Activated CD4-positive, alpha-beta T cell treated with anti-CD3 and anti-CD28 coated beads for 48 hours (primary cell): Measurements from ENCODE around the gene KRTAP5-5.
A peak's percentile ranks its signal among the peaks of the same experiment; 100 is the strongest.
"Not testable (repeated sequence)": the region's sequence is repeated elsewhere in the genome, so short reads cannot be mapped to it uniquely, and the experiment has no call there.

Source experiments
- DNase-seq: peaks from one replicate; pipeline ENCODE4 v3.0.0-alpha.2; 2020

KRTAP5-5 gene

GRCh38 chr11:1643146-1643690, 13.6 kb downstream of the KRTAP5-5 start:
- no peak for DNase-seq

GRCh38 chr11:1644601-1645356, 15.2 kb downstream of the KRTAP5-5 start:
- DNase-seq: no peak

GRCh38 chr11:1645357-1645821, 15.8 kb downstream of the KRTAP5-5 start:
- DNase-seq: no peak

DNA sequence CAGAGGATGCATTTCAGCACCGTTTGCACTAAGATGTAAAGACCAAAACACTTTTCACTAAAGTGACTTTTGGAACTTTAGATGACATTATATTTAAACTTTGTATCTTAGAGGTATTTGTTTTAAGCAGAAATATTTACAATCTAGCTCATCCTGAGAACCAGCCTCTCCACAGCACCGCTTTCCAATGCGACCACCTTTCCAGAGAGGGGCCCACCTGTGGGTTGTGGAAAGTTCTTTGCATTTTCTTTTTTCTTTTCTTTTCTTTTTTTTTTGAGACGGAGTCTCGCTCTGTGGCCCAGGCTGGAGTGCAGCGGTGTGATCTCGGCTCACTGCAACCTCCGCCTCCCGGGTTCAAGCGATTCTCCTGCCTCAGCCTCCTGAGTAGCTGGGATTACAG, 17.0 kb downstream of the KRTAP5-5 start:
- DNase-seq: not testable (repeated sequence)

GRCh38 chr11:1647901-1648652, 18.5 kb downstream of the KRTAP5-5 start:
- DNase-seq: no peak

- no peak for DNase-seq
These were observed 19.3 kb downstream of the KRTAP5-5 start for GRCh38 chr11:1648653-1649420.

- DNase-seq: no peak
These were observed 20.7 kb downstream of the KRTAP5-5 start for GRCh38 chr11:1650034-1650917.

- DNase-seq: no peak
These were observed 21.3 kb downstream of the KRTAP5-5 start for GRCh38 chr11:1650918-1651262.

DNA sequence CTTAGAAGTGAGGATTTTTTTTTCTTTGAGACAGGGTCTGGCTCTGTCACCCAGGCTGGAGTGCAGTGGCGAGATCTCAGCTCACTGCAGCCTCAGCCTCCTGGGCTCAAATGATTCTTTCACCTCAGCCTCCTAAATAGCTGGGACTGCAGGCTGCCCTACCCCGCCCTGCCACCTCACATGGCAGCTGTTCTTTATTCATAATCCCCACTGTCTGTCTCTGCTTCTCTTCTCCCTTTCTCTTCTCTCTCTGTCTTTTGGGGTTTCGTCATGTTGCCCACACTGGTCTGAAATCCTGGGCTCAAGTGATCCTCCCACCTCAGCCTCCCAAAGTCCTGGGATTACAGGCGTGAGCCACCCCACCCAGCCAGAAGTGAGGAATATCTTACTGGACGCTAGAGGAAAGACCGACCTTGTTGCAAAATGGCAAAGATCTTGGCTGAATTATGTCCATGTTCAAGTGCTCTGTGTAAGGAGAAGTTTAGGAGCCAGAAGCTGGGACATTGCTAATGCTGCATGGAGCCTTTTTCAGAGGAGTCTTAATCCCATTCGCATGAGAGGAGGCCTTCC, 21.9 kb downstream of the KRTAP5-5 start:
- no peak for DNase-seq

GRCh38 chr11:1652026-1652425, 22.5 kb downstream of the KRTAP5-5 start:
- DNase-seq: no peak

DNA sequence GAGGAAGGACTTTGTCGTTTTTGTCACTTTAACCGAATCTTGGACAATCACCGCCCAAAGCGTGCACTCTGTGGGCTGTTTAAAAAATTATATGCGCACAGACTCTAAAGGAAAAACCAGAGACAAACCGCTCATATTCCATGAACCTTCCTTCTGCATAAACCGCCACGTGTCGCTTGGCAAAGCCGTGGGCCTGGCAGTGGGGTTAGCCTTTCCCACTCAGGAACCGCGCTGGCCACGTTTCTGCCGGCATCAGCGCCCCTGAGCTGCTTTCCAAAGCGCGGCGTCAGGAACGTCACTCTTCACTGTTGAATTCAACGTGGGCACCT, 22.8 kb downstream of the KRTAP5-5 start:
- no peak for DNase-seq

- peak; percentile 83 for DNase-seq
These were observed 23.4 kb downstream of the KRTAP5-5 start for GRCh38 chr11:1652771-1653540.

DNA sequence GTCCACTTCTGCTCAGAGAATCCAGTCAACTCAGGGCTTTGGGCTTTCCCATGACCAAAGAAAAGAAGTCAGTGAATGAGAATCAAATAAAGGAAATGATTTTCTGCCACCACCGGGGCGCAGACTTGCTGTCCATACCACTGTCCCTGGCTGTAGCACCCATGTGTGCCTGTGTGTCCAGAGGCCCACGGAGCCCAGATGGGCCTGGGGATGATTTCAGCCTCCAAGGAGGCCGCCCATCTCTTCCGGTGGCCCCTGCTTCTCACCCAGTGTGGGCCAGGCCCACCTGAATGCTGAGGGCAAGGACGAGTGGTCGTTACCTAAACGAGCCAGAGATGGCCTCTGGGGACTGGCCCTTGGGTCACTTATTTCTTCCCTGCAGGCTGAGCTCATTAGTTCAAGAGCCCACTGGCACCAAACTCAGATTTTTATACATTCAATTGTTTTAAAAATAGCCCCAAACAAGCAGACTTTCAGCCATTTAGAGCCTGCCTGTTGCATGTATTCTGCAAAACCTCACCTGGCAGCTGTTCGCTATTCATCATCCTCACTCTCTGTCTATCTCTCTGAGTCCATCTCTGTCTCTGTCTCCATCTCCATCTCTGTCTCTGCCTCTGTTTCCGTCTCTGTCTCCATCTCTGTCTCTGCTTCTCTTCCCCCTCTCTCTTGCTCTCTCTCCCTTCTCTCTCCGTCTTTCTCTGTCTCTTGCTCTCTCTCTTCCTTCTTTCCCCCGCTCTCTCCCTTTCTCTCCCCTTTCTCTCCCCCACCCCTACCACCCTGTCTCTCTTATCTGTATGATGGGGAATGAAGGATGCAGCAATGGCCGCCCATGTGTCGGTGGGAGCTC, 24.2 kb downstream of the KRTAP5-5 start:
- no peak for DNase-seq

GRCh38 chr11:1654388-1655167, 25.0 kb downstream of the KRTAP5-5 start:
- DNase-seq: no peak

DNA sequence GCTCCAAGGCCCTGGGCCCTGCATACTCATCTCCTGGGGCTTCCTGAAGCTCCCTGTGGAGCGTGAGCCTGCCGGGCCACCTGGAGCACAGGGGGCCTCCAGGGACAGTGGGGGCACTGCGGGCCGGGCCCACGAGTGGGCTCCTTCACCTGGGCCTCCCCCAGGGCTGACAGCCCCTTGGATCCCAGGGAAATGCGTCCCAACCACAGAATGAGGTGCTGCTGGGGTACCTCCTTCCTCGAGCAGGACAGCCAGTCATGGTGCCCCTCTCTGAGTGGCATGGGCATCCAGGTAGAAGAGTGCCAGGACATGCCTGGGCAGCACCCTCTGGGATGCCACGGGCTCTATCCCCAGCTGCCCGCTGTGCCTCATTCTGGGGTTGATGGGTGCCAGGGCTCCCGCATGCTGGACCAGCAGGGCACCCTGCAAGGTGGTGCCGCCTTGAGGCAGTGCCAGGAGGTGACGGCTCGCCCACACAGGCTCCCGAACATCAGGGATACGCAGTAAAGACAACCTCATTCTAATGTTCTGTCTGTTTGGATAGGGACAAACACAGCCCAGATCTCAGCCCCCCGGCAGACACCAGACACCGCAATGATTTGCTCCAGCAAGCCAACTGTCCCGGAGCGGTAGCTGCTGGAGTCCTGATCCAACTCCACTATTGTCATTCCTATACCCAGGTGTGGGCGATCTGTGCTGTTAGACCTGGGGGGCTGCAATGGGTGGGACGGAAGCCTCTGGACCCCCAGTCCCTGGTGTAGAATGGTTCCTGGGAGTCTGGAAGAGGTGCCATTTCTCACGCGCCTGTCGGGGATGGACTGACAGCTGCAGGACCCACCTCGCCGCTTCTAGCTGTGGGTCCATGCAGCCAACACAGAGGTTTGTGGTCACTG, 25.8 kb downstream of the KRTAP5-5 start:
- no peak for DNase-seq

- DNase-seq: no peak
These were observed 26.5 kb downstream of the KRTAP5-5 start for GRCh38 chr11:1656061-1656441.

DNA sequence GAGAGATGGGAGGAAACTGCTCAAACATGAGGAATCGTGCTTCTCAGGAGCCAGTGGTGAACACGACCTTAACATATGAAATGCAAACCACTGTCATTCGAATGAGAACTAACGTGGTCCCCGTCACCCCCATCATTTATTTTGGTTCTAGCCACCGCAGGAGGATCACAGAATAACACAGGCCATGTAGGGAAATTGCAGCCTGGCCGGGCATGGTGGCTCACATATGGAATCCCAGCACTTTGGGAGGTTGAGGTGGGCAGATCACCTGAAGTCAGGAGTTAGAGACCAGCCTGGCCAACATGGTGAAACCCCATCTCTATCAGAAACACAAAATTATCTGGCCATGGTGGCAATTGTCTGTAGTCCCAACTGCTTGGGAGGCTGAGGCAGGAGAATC, 27.1 kb downstream of the KRTAP5-5 start:
- no peak for DNase-seq

DNA sequence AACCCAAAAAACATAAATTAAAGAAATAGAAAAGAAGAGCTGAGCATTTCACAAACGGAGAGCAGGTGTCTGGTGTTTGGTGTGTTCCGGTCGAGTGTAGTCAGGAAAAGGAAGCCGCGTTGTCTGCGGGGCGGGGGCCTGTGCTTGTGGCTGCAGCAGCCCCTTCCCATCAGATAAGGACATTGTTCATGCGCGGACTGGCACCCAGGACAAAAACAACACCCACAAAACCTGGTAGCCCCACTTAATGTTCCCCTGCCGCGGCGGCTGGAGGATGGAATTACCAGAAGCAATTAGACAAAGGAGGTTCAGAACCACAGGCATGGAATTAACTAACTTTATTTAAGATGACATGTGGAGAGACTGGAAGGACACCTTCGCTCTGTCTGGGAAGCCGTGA, 29.9 kb downstream of the KRTAP5-5 start:
- DNase-seq: no peak
